ENCODE results near the gene MRPL49. TPM values are rescaled to one million over a fixed set of nuclear protein-coding genes. Genes with fewer than 3 reads are reported as not detected.

Gene MRPL49
- total RNA-seq, 1 donor from 2014 or later: 40.8 TPM

GRCh38 chr11:65131895-65132237 is 9.7 kb downstream of the MRPL49 start:
- H3K9me3 ChIP-seq: no peaks in the 10 kb centered on the region
- intact Hi-C loops (cut with DNase I): no loop called here
- H3K27me3 ChIP-seq (ENCODE audit: low read depth): no peaks in the 10 kb centered on the region
- ATAC-seq: no peak
- no peak for DNase-seq
- peak overlapping the region; percentile 98 for H3K4me3 ChIP-seq
- H3K4me1 ChIP-seq: peaks cover 29% of the 10 kb centered on the region
- H3K36me3 ChIP-seq: peaks cover 63% of the 10 kb centered on the region
- TF ChIP-seq, protein P1, sequence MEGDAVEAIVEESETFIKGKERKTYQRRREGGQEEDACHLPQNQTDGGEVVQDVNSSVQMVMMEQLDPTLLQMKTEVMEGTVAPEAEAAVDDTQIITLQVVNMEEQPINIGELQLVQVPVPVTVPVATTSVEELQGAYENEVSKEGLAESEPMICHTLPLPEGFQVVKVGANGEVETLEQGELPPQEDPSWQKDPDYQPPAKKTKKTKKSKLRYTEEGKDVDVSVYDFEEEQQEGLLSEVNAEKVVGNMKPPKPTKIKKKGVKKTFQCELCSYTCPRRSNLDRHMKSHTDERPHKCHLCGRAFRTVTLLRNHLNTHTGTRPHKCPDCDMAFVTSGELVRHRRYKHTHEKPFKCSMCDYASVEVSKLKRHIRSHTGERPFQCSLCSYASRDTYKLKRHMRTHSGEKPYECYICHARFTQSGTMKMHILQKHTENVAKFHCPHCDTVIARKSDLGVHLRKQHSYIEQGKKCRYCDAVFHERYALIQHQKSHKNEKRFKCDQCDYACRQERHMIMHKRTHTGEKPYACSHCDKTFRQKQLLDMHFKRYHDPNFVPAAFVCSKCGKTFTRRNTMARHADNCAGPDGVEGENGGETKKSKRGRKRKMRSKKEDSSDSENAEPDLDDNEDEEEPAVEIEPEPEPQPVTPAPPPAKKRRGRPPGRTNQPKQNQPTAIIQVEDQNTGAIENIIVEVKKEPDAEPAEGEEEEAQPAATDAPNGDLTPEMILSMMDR (IDR thresholded peaks at IDR 0.05): no peak
- peak overlapping the region; percentile 99 for H3K27ac ChIP-seq

DNA sequence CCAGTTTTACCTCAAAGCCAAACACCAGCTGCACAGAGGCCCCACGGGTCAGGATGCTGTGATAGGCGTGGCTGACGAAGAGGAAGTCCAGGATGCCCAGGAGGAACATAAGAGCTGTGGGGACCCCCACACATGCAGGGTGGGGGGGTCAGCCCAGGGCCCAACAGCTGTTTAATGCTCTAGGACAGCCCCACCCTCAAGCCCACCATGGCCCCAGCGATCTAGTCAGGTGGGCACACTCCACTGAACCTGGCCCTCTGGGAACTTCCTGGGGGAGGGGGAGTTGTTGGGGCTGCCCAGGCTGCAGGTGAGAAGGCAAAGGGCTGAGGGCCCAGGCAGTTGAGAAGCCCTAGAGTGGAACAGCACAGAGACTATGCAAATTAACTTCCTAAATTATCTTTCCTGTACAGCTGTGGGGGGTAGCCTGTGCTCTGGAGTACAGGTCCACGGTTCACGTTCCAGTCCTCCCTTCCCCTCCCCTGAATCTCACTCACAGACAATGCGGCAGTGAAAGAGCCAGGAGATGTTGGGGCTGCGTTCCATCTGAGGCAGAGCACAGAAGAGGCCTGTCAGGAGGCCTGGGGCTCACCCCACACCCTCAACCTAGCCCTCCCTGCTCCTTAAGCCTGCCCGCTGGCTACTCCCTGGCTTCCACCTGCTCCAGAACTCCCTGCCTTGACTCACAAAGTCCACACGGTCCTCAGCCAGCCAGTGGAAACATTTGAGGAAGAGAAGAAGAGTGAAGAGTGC is 10.3 kb downstream of the MRPL49 start:
- H3K4me3 ChIP-seq: peak overlapping the region; percentile 98
- H3K36me3 ChIP-seq: peaks cover 57% of the 10 kb centered on the region
- peaks cover 29% of the 10 kb centered on the region for H3K4me1 ChIP-seq
- H3K27ac ChIP-seq: peak overlapping the region; percentile 99
- H3K9me3 ChIP-seq: no peaks in the 10 kb centered on the region
- DNase-seq: no peak
- TF ChIP-seq, protein P1 (IDR thresholded peaks at IDR 0.05): no peak
- intact Hi-C loops (cut with DNase I): no loop called here
- ATAC-seq: no peak
- no peaks in the 10 kb centered on the region for H3K27me3 ChIP-seq (ENCODE audit: low read depth)

DNA sequence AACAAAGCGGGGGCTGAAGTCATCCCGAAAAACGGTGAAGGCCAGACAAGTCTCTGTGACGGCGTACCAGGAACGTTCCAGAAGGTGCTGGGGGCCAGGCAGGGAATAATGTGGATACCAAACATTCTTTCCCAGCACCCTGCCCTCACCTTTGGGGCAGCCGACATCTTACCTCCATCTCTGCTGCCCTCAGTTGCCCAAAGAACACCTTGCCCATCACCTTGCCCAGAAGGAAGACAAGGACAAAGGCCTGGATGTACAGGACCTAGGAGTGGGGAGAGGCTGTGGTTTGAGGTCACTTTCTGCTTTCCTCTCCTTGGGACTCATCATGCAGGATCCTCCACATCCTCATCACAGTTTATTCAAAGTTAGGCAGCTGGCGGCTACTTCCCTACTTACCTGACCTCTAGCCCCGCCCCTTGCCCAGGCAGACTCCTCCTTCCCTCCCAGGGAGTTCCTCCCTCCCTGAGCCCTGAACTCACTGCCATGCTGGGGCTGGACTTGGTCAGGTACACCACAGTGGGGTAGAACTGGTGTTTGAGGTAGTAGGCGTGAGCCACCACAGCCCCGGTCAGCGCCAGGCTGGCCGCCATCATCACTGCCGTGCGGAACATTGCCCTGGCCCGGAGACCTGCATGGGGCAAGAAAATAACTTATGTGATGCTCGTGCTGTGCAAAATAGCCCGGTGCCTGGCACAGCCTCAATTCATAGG is 11.0 kb downstream of the MRPL49 start:
- TF ChIP-seq, protein P1 (IDR thresholded peaks at IDR 0.05): no peak
- Histone ChIP-seq H3K27ac (peak overlapping the region; percentile 99), H3K27me3 (ENCODE audit: low read depth) (no peaks in the 10 kb centered on the region), H3K9me3 (no peaks in the 10 kb centered on the region), H3K36me3 (peaks cover 50% of the 10 kb centered on the region), H3K4me1 (peaks cover 29% of the 10 kb centered on the region), H3K4me3 (peak overlapping the region; percentile 98)
- ATAC-seq (peak in 1 of 2 donors; percentile 44), DNase-seq (peak; percentile 85)
- intact Hi-C loops (cut with DNase I): no loop called here

- no peaks in the 10 kb centered on the region for H3K9me3 ChIP-seq
- ATAC-seq (no peak), DNase-seq (no peak)
- peaks cover 29% of the 10 kb centered on the region for H3K4me1 ChIP-seq
- TF ChIP-seq, protein P1 (IDR thresholded peaks at IDR 0.05): no peak
- no peaks in the 10 kb centered on the region for H3K27me3 ChIP-seq (ENCODE audit: low read depth)
- peaks cover 44% of the 10 kb centered on the region for H3K36me3 ChIP-seq
- H3K4me3 ChIP-seq: peak overlapping the region; percentile 98
- intact Hi-C loops (cut with DNase I): no loop called here
- H3K27ac ChIP-seq: peak overlapping the region; percentile 99
Observed at GRCh38 chr11:65133724-65134123, 11.6 kb downstream of the MRPL49 start.

- H3K4me1 ChIP-seq: peaks cover 29% of the 10 kb centered on the region
- ATAC-seq: peak; percentile 93 to 94
- H3K27me3 ChIP-seq (ENCODE audit: low read depth): no peaks in the 10 kb centered on the region
- DNase-seq: peak; percentile 93
- H3K4me3 ChIP-seq: peak within 1 kb of the TSS; percentile 98
- intact Hi-C loops (cut with DNase I): no loop called here
- H3K36me3 ChIP-seq: peaks cover 37% of the 10 kb centered on the region
- H3K27ac ChIP-seq: peak within 1 kb of the TSS; percentile 99
- TF ChIP-seq, protein P1 (IDR thresholded peaks at IDR 0.05): no peak
- H3K9me3 ChIP-seq: no peaks in the 10 kb centered on the region
Observed at GRCh38 chr11:65134240-65134951, 12.3 kb downstream of the MRPL49 start, which contains the start of gene SYVN1. TSS of gene SYVN1 (minus strand) at chr11:65134519. CDS start at chr11:65133601, 918 bp downstream.
